ENCODE data around the gene GPC5.

GPC5 gene

GRCh38 chr13:91450913-91451312, 52.5 kb downstream of the GPC5 start:
- Histone ChIP-seq H4K8ac (ENCODE audit: low read depth, low read length) (no peak overlapping the region), H3K4me2 (ENCODE audit: low read length) (no peak overlapping the region), H2BK5ac (ENCODE audit: low read length) (no peak overlapping the region), H3K79me1 (ENCODE audit: low read length) (no peaks in the 10 kb centered on the region), H3K4me1 (ENCODE audit: control insufficient read depth, low read depth, low read length) (no peaks in the 10 kb centered on the region), H3K27me3 (ENCODE audit: insufficient read depth, low read length, poor library complexity) (no peaks in the 10 kb centered on the region), H3K4me3 (ENCODE audit: low read length) (no peak overlapping the region), H3K56ac (ENCODE audit: low read length) (no peak overlapping the region), H3K27ac (ENCODE audit: low read depth, low read length) (no peak overlapping the region), H3K79me2 (ENCODE audit: control insufficient read depth, insufficient read depth, low read length) (no peaks in the 10 kb centered on the region), H3K9ac (ENCODE audit: low read length) (no peak overlapping the region), H3K23ac (ENCODE audit: low read length) (no peak overlapping the region), H3K36me3 (ENCODE audit: control insufficient read depth, insufficient read depth, low read length) (no peaks in the 10 kb centered on the region), H2BK15ac (replicated peaks; ENCODE audit: low read depth) (no peak overlapping the region), H2BK120ac (ENCODE audit: low read depth, low read length) (no peak overlapping the region), H2AK5ac (ENCODE audit: low read length) (no peak overlapping the region), H4K5ac (ENCODE audit: low read length) (no peak overlapping the region), H3K18ac (ENCODE audit: low read length) (no peak overlapping the region), H3K4ac (ENCODE audit: low read depth, low read length) (no peak overlapping the region)
- WGBS (ENCODE audit: extremely low coverage, insufficient coverage, low lambda C conversion rate) = no CpG with 5 or more reads among the region's 2 CpGs
- no peak for DNase-seq

- DNase-seq = no peak
- Histone ChIP-seq H3K27ac (ENCODE audit: low read depth, low read length) (no peak overlapping the region), H3K56ac (ENCODE audit: low read length) (no peak overlapping the region), H2BK5ac (ENCODE audit: low read length) (no peak overlapping the region), H2AK5ac (ENCODE audit: low read length) (no peak overlapping the region), H3K36me3 (ENCODE audit: control insufficient read depth, insufficient read depth, low read length) (no peaks in the 10 kb centered on the region), H4K5ac (ENCODE audit: low read length) (no peak overlapping the region), H3K9ac (ENCODE audit: low read length) (no peak overlapping the region), H2BK120ac (ENCODE audit: low read depth, low read length) (no peak overlapping the region), H3K4me2 (ENCODE audit: low read length) (no peak overlapping the region), H3K4ac (ENCODE audit: low read depth, low read length) (no peak overlapping the region), H3K23ac (ENCODE audit: low read length) (no peak overlapping the region), H3K18ac (ENCODE audit: low read length) (no peak overlapping the region), H3K4me1 (ENCODE audit: control insufficient read depth, low read depth, low read length) (no peaks in the 10 kb centered on the region), H3K79me1 (ENCODE audit: low read length) (no peaks in the 10 kb centered on the region), H3K79me2 (ENCODE audit: control insufficient read depth, insufficient read depth, low read length) (no peaks in the 10 kb centered on the region), H3K4me3 (ENCODE audit: low read length) (no peak overlapping the region), H4K8ac (ENCODE audit: low read depth, low read length) (no peak overlapping the region), H3K27me3 (ENCODE audit: insufficient read depth, low read length, poor library complexity) (no peaks in the 10 kb centered on the region), H2BK15ac (replicated peaks; ENCODE audit: low read depth) (no peak overlapping the region)
- WGBS (ENCODE audit: extremely low coverage, insufficient coverage, low lambda C conversion rate) = no CpG with 5 or more reads among the region's 1 CpG
These were observed 56.2 kb downstream of the GPC5 start for GRCh38 chr13:91454666-91455065.

GRCh38 chr13:91456837-91457236, 58.4 kb downstream of the GPC5 start:
- H3K18ac ChIP-seq (ENCODE audit: low read length) = no peak overlapping the region

GRCh38 chr13:91459485-91459884, 61.1 kb downstream of the GPC5 start:
- H3K36me3 ChIP-seq (ENCODE audit: control insufficient read depth, insufficient read depth, low read length) = no peaks in the 10 kb centered on the region
- no peak overlapping the region for H4K5ac ChIP-seq (ENCODE audit: low read length)
- no peaks in the 10 kb centered on the region for H3K27me3 ChIP-seq (ENCODE audit: insufficient read depth, low read length, poor library complexity)
- no peak overlapping the region for H3K4me3 ChIP-seq (ENCODE audit: low read length)
- no peak overlapping the region for H3K56ac ChIP-seq (ENCODE audit: low read length)
- no peak overlapping the region for H2AK5ac ChIP-seq (ENCODE audit: low read length)
- H3K23ac ChIP-seq (ENCODE audit: low read length) = no peak overlapping the region
- no peak overlapping the region for H2BK5ac ChIP-seq (ENCODE audit: low read length)
- H3K79me2 ChIP-seq (ENCODE audit: control insufficient read depth, insufficient read depth, low read length) = no peaks in the 10 kb centered on the region
- no peak overlapping the region for H4K8ac ChIP-seq (ENCODE audit: low read depth, low read length)
- H3K18ac ChIP-seq (ENCODE audit: low read length) = no peak overlapping the region
- H2BK15ac ChIP-seq (replicated peaks; ENCODE audit: low read depth) = no peak overlapping the region
- H3K4me2 ChIP-seq (ENCODE audit: low read length) = no peak overlapping the region
- DNase-seq = peak; percentile 23
- H3K4me1 ChIP-seq (ENCODE audit: control insufficient read depth, low read depth, low read length) = no peaks in the 10 kb centered on the region
- H3K79me1 ChIP-seq (ENCODE audit: low read length) = no peaks in the 10 kb centered on the region
- H3K27ac ChIP-seq (ENCODE audit: low read depth, low read length) = no peak overlapping the region
- no peak overlapping the region for H3K4ac ChIP-seq (ENCODE audit: low read depth, low read length)
- no peak overlapping the region for H3K9ac ChIP-seq (ENCODE audit: low read length)
- no peak overlapping the region for H2BK120ac ChIP-seq (ENCODE audit: low read depth, low read length)

More at GRCh38 chr13:91456837-91457236, 58.4 kb downstream of the GPC5 start:
- Histone ChIP-seq H4K8ac (ENCODE audit: low read depth, low read length) (no peak overlapping the region), H3K27me3 (ENCODE audit: insufficient read depth, low read length, poor library complexity) (no peaks in the 10 kb centered on the region), H2AK5ac (ENCODE audit: low read length) (no peak overlapping the region), H3K4me3 (ENCODE audit: low read length) (no peak overlapping the region), H4K5ac (ENCODE audit: low read length) (no peak overlapping the region), H3K4me1 (ENCODE audit: control insufficient read depth, low read depth, low read length) (no peaks in the 10 kb centered on the region), H2BK5ac (ENCODE audit: low read length) (no peak overlapping the region), H3K4ac (ENCODE audit: low read depth, low read length) (no peak overlapping the region), H3K4me2 (ENCODE audit: low read length) (no peak overlapping the region), H3K56ac (ENCODE audit: low read length) (no peak overlapping the region), H3K79me1 (ENCODE audit: low read length) (no peaks in the 10 kb centered on the region), H3K36me3 (ENCODE audit: control insufficient read depth, insufficient read depth, low read length) (no peaks in the 10 kb centered on the region), H3K9ac (ENCODE audit: low read length) (no peak overlapping the region), H3K23ac (ENCODE audit: low read length) (no peak overlapping the region), H3K79me2 (ENCODE audit: control insufficient read depth, insufficient read depth, low read length) (no peaks in the 10 kb centered on the region), H3K27ac (ENCODE audit: low read depth, low read length) (no peak overlapping the region), H2BK15ac (replicated peaks; ENCODE audit: low read depth) (no peak overlapping the region), H2BK120ac (ENCODE audit: low read depth, low read length) (no peak overlapping the region)
- no peak for DNase-seq
- WGBS (ENCODE audit: extremely low coverage, insufficient coverage, low lambda C conversion rate) = 100% methylated on average over 1 of the region's 2 CpGs

- Histone ChIP-seq H3K4me3 (ENCODE audit: low read length) (no peak overlapping the region), H2BK120ac (ENCODE audit: low read depth, low read length) (no peak overlapping the region), H3K23ac (ENCODE audit: low read length) (no peak overlapping the region), H2AK5ac (ENCODE audit: low read length) (no peak overlapping the region), H3K18ac (ENCODE audit: low read length) (no peak overlapping the region), H3K27me3 (ENCODE audit: insufficient read depth, low read length, poor library complexity) (no peaks in the 10 kb centered on the region), H3K36me3 (ENCODE audit: control insufficient read depth, insufficient read depth, low read length) (no peaks in the 10 kb centered on the region), H3K79me1 (ENCODE audit: low read length) (no peaks in the 10 kb centered on the region), H4K8ac (ENCODE audit: low read depth, low read length) (no peak overlapping the region), H4K5ac (ENCODE audit: low read length) (no peak overlapping the region), H3K27ac (ENCODE audit: low read depth, low read length) (no peak overlapping the region), H2BK5ac (ENCODE audit: low read length) (no peak overlapping the region), H3K4me2 (ENCODE audit: low read length) (no peak overlapping the region), H2BK15ac (replicated peaks; ENCODE audit: low read depth) (no peak overlapping the region), H3K4ac (ENCODE audit: low read depth, low read length) (no peak overlapping the region), H3K4me1 (ENCODE audit: control insufficient read depth, low read depth, low read length) (no peaks in the 10 kb centered on the region), H3K56ac (ENCODE audit: low read length) (no peak overlapping the region), H3K9ac (ENCODE audit: low read length) (no peak overlapping the region), H3K79me2 (ENCODE audit: control insufficient read depth, insufficient read depth, low read length) (no peaks in the 10 kb centered on the region)
- no peak for DNase-seq
- WGBS (ENCODE audit: extremely low coverage, insufficient coverage, low lambda C conversion rate) = no CpG with 5 or more reads among the region's 5 CpGs
These were observed 65.9 kb downstream of the GPC5 start for GRCh38 chr13:91464336-91464735.

GRCh38 chr13:91467236-91467635, 68.8 kb downstream of the GPC5 start:
- no CpG with 5 or more reads among the region's 3 CpGs for WGBS (ENCODE audit: extremely low coverage, insufficient coverage, low lambda C conversion rate)

More at GRCh38 chr13:91467236-91467635, 68.8 kb downstream of the GPC5 start:
- H2BK15ac ChIP-seq (replicated peaks; ENCODE audit: low read depth) = no peak overlapping the region
- no peak overlapping the region for H4K8ac ChIP-seq (ENCODE audit: low read depth, low read length)
- H3K4me1 ChIP-seq (ENCODE audit: control insufficient read depth, low read depth, low read length) = no peaks in the 10 kb centered on the region
- H4K5ac ChIP-seq (ENCODE audit: low read length) = no peak overlapping the region
- H3K4ac ChIP-seq (ENCODE audit: low read depth, low read length) = no peak overlapping the region
- H2BK120ac ChIP-seq (ENCODE audit: low read depth, low read length) = no peak overlapping the region
- H3K18ac ChIP-seq (ENCODE audit: low read length) = no peak overlapping the region
- H3K23ac ChIP-seq (ENCODE audit: low read length) = no peak overlapping the region
- no peaks in the 10 kb centered on the region for H3K36me3 ChIP-seq (ENCODE audit: control insufficient read depth, insufficient read depth, low read length)
- H3K79me1 ChIP-seq (ENCODE audit: low read length) = no peaks in the 10 kb centered on the region
- no peaks in the 10 kb centered on the region for H3K79me2 ChIP-seq (ENCODE audit: control insufficient read depth, insufficient read depth, low read length)
- H3K9ac ChIP-seq (ENCODE audit: low read length) = no peak overlapping the region
- no peak for DNase-seq
- H3K4me3 ChIP-seq (ENCODE audit: low read length) = no peak overlapping the region
- H3K27me3 ChIP-seq (ENCODE audit: insufficient read depth, low read length, poor library complexity) = no peaks in the 10 kb centered on the region
- no peak overlapping the region for H2AK5ac ChIP-seq (ENCODE audit: low read length)
- no peak overlapping the region for H3K27ac ChIP-seq (ENCODE audit: low read depth, low read length)
- no peak overlapping the region for H2BK5ac ChIP-seq (ENCODE audit: low read length)
- H3K4me2 ChIP-seq (ENCODE audit: low read length) = no peak overlapping the region
- H3K56ac ChIP-seq (ENCODE audit: low read length) = no peak overlapping the region
